K562 (cell line): ENCODE results near the gene ZNF648. TPM values are rescaled to one million over a fixed set of nuclear protein-coding genes. Genes with fewer than 3 reads are reported as not detected.
"Not testable (repeated sequence)": the region's sequence is repeated elsewhere in the genome, so short reads cannot be mapped to it uniquely, and the experiment has no call there.

Experiments
- ATAC-seq: fragments of 200-7000 bp; cut with Tn5 transposase; 3 replicates; pipeline ENCODE4 v1.9.1; 2020; ENCODE audit warnings: moderate library complexity
- BruUV-seq: library from RNA; stranded (reverse); fragments of 400-500 nt; replicated peaks from 2 replicates; lab custom pipeline; 2021; lab: Mats Ljungman, UMichigan
- CTCF ChIA-PET: fragments of 300-600 bp; formaldehyde crosslinking; extraction: SDS; loops from one replicate; lab custom pipeline; 2021; ENCODE audit warnings: low intra/inter-chr PET ratio; lab: Yijun Ruan, JAX
- POLR2A ChIA-PET: fragments of 300-600, 350-650 bp; sonication (Branson Sonifier 250); formaldehyde crosslinking; extraction: SDS; loops from one replicate; lab custom pipeline; 2021; ENCODE audit warnings: antibody characterized with exemption, inconsistent platforms; lab: Yijun Ruan, JAX
- DNase-seq, 4 experiments: peaks; one replicate each; pipeline versions ENCODE4 v3.0.0 to v3.0.0-alpha.2; 2011 to 2018; ENCODE audit warnings: low spot score in 3 of 4, mixed read lengths in 3 of 4; ENCODE audit errors: extremely low read depth in 1 of 4
- FAIRE-seq: peaks from 2 replicates; lab custom pipeline; 2011; peaks lifted over from hg19 to GRCh38; lab: Jason Lieb, UNC
- H2AFZ ChIP-seq: 2 replicates; pipeline ENCODE4 v1.6.0; 2011; ENCODE audit warnings: low read depth, low read length, control low read depth, inconsistent platforms
- H3K27ac ChIP-seq: fragments of 200-600 bp; 3 replicates; pipeline ENCODE4 v1.8.0; 2011; ENCODE audit warnings: low read depth, mild to moderate bottlenecking, control low read depth, inconsistent platforms, low read length, moderate library complexity, mixed read lengths; ENCODE audit errors: extremely low read depth
- H3K27me3 ChIP-seq, 2 experiments: fragments of 300-600 bp in 1 of 2; 2 replicates in 1 of 2; 3 replicates in 1 of 2; pipeline versions ENCODE4 v1.6.0 to v1.8.0; 2011; ENCODE audit warnings: inconsistent platforms in 2 of 2, low read length in 2 of 2, mild to moderate bottlenecking in 1 of 2, mixed read lengths in 1 of 2, moderate library complexity in 1 of 2; ENCODE audit not compliant: control insufficient read depth in 2 of 2, insufficient read depth in 2 of 2
- H3K36me3 ChIP-seq: fragments of 300-600 bp; 3 replicates; pipeline ENCODE4 v1.8.0; 2011; ENCODE audit warnings: mild to moderate bottlenecking, low read length, inconsistent platforms; ENCODE audit not compliant: control insufficient read depth, insufficient read depth
- H3K4me1 ChIP-seq, 2 experiments: fragments of 200-600 bp in 1 of 2; replicated peaks in 1 of 2; 2 replicates in 1 of 2; 3 replicates in 1 of 2; pipeline versions ENCODE4 v1.5.1 to v1.8.0; 2011; ENCODE audit warnings: inconsistent platforms in 2 of 2, low read length in 2 of 2, mild to moderate bottlenecking in 1 of 2, mixed read lengths in 1 of 2, moderate library complexity in 1 of 2; ENCODE audit not compliant: control insufficient read depth in 2 of 2, insufficient read depth in 2 of 2
- H3K4me2 ChIP-seq: 2 replicates; pipeline ENCODE4 v1.6.1; 2011; ENCODE audit warnings: low read length, control low read depth, inconsistent platforms, mixed read lengths; ENCODE audit not compliant: insufficient read depth
- H3K4me3 ChIP-seq: fragments of 200-600 bp; sonication (generic), shearing (Covaris generic); 2 replicates; pipeline ENCODE4 v1.5.1; 2016; ENCODE audit warnings: control low read depth, inconsistent platforms
- H3K79me2 ChIP-seq: fragments of 200-600 bp; 3 replicates; pipeline ENCODE4 v1.8.0; 2011; ENCODE audit warnings: low read length, inconsistent platforms; ENCODE audit not compliant: control insufficient read depth, insufficient read depth
- H3K9ac ChIP-seq, 2 experiments: 2 replicates each; pipeline versions ENCODE4 v1.6.0 to v1.6.1; 2011; ENCODE audit warnings: low read depth in 2 of 2, low read length in 2 of 2, control low read depth in 1 of 2, inconsistent platforms in 1 of 2, mild to moderate bottlenecking in 1 of 2, mixed read lengths in 1 of 2; ENCODE audit not compliant: insufficient read depth in 1 of 2
- H3K9me1 ChIP-seq: one replicate; pipeline ENCODE4 v1.6.0; 2011; ENCODE audit warnings: inconsistent platforms, mild to moderate bottlenecking, low read length, moderate library complexity; ENCODE audit not compliant: control insufficient read depth, insufficient read depth
- H3K9me3 ChIP-seq: replicated peaks from 2 replicates; pipeline ENCODE4 v1.5.1; 2011; ENCODE audit warnings: low read depth, low read length, inconsistent platforms; ENCODE audit not compliant: control insufficient read depth, insufficient read depth
- H4K20me1 ChIP-seq: replicated peaks from 2 replicates; pipeline ENCODE4 v1.6.1; 2011; ENCODE audit warnings: low read length, inconsistent platforms, mixed read lengths; ENCODE audit not compliant: control insufficient read depth, insufficient read depth
- ASH1L ChIP-seq: fragments of 450-650 bp; IDR thresholded peaks from 2 replicates; pipeline ENCODE4 v1.6.1; 2018; ENCODE audit warnings: borderline replicate concordance, mild to moderate bottlenecking, low read depth; ENCODE audit not compliant: partially characterized antibody
- BHLHE40 ChIP-seq: IDR thresholded peaks from 2 replicates; pipeline ENCODE4 v1.6.1; 2011; ENCODE audit warnings: low read length, improper control_type of control experiment
- KHSRP ChIP-seq: fragments of 450-650 bp; IDR thresholded peaks from 2 replicates; pipeline ENCODE4 v1.6.1; 2017
- ZNF146 ChIP-seq: IDR thresholded peaks from one replicate; pipeline ENCODE4 v1.6.1; 2018; ENCODE audit warnings: missing compliant biosample characterization; ENCODE audit not compliant: unreplicated experiment
- ZNF174 ChIP-seq: fragments of 250-450 bp; sonication (Bioruptor Pico); IDR thresholded peaks from 2 replicates; pipeline ENCODE4 v1.4.0; 2020; ENCODE audit warnings: mild to moderate bottlenecking
- WGBS: fragments of 100-300 bp; shearing (Covaris generic); methylation state at CpG from one replicate; pipeline ENCODE4 v1.1.6; 2016; ENCODE audit warnings: low coverage, mixed read lengths; ENCODE audit not compliant: insufficient coverage; ENCODE audit errors: missing lambda C conversion rate; 5-methylcytosine and 5-hydroxymethylcytosine counted together
- in situ Hi-C: fragments of 300-500 bp; cut with MboI; formaldehyde crosslinking; loops from 4 replicates; pipeline ENCODE4 v1.15.0; 2018; ENCODE audit warnings: inconsistent platforms, mixed read lengths
- intact Hi-C: fragments of 100-400 bp; cut with micrococcal nuclease; formaldehyde crosslinking; loops from 2 replicates; pipeline ENCODE4 v1.14.2; 2022
- polyA plus RNA-seq, 8 experiments: library from polyadenylated mRNA; depleted of rRNA in 4 of 8; stranded (reverse) in 5 of 8; unstranded in 3 of 8; fragments of >200 nt; fragmentation: Nextera tagmentation in 2 of 8; fragmentation: Illumina TruSeq in 1 of 8; extraction: Ambion mirVana in 2 of 8; extraction: Trizol in 1 of 8; gene quantifications; 2 replicates each; pipeline versions ENCODE4 v1.2.1 to v1.2.3, GENCODE V29; 2011 to 2014; ENCODE audit warnings: inconsistent platforms in 1 of 8, missing spikeins in 1 of 8
- total RNA-seq, 7 experiments: library from RNA; depleted of rRNA in 6 of 7; stranded (reverse); fragments of >200 nt in 6 of 7; fragmentation: Illumina TruSeq in 2 of 7; extraction: Trizol in 2 of 7; gene quantifications; 2 replicates each; pipeline versions ENCODE4 v1.2.1 to v1.2.3, GENCODE V29; 2011 to 2021; ENCODE audit warnings: low replicate concordance in 1 of 7
- TF ChIP-seq, protein P1 (sequence below): conservative IDR thresholded peaks from 2 replicates; pipeline ENCODE4 v1.6.1; 2011; ENCODE audit warnings: low read depth, mild to moderate bottlenecking, low read length; ENCODE audit not compliant: control insufficient read depth
- TF ChIP-seq, protein P2 (sequence below): fragments of 250-450 bp; sonication (Bioruptor Pico); IDR thresholded peaks from 2 replicates; pipeline ENCODE4 v1.8.0; 2021; ENCODE audit warnings: moderate library complexity, mild to moderate bottlenecking, inconsistent platforms

ZNF648 gene
- total and polyA plus RNA-seq, 9 of the 15 experiments (the other 6 are each of a cell fraction or from before 2014, with no cell fraction given): 0.06 to 0.27 (median 0.18) TPM; not detected in 2

DNA sequence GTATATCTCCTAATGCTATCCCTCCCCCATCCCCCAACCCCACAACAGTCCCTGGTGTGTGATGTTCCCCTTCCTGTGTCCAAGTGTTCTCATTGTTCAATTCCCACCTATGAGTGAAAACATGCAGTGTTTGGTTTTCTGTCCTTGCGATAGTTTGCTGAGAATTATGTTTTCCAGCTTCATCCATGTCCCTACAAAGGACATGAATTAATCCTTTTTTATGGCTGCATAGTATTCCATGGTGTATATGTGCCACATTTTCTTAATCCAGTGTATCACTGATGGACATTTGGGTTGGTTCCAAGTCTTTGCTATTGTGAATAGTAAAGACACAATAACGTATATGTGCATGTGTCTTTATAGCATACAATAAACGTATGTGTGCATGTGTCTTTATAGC, 56.1 kb downstream of the ZNF648 start:
- CTCF ChIA-PET, H3K27me3 ChIP-seq, H3K9ac ChIP-seq, H2AFZ ChIP-seq, H3K79me2 ChIP-seq, H3K4me1 ChIP-seq, H3K4me3 ChIP-seq, H3K27ac ChIP-seq, FAIRE-seq, H4K20me1 ChIP-seq, DNase-seq, H3K36me3 ChIP-seq, H3K9me3 ChIP-seq, intact Hi-C loops, H3K4me2 ChIP-seq, in situ Hi-C loops, ATAC-seq, POLR2A ChIA-PET, BruUV-seq, H3K9me1 ChIP-seq: not testable (repeated sequence)
- peak; percentile 63 for TF ChIP-seq ZNF146 (CRISPR knock-in tag)
- WGBS: 0% methylated on average over 3 of the region's 3 CpGs

DNA sequence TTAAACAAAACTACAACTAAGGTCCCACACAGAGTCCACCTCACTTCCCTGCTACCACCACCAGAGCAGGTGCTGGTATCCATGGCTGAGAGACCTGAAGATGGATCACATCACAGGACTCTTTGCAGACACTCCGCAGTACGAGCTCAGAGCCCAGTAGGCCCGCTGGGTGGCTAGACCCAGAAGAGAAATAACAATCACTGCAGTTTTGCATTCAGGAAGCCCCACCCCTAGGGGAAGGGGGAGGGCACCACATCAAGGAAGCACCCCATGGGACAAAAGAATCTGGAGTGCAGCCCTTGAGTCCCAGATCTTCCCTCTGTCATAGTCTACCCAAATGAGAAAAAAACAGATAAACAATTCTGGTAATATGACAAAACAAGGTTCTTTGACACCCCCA, 56.9 kb downstream of the ZNF648 start:
- ATAC-seq (no peak), DNase-seq (no peak)
- no peaks in the 10 kb centered on the region for H3K9me1 ChIP-seq
- H3K36me3 ChIP-seq: no peaks in the 10 kb centered on the region
- peaks cover 0 to 7% of the 10 kb centered on the region in 2 experiments; a peak in 2 of 5 replicates for H3K27me3 ChIP-seq
- intact Hi-C loops: no loop called here
- H3K4me3 ChIP-seq: no peak overlapping the region
- H3K4me2 ChIP-seq: no peak overlapping the region
- H3K79me2 ChIP-seq: no peaks in the 10 kb centered on the region
- BruUV-seq: no TSS peak
- TF ChIP-seq KHSRP (no peak), ASH1L (no peak), ZNF174 (no peak), BHLHE40 (no peak)
- TF ChIP-seq, protein P1, sequence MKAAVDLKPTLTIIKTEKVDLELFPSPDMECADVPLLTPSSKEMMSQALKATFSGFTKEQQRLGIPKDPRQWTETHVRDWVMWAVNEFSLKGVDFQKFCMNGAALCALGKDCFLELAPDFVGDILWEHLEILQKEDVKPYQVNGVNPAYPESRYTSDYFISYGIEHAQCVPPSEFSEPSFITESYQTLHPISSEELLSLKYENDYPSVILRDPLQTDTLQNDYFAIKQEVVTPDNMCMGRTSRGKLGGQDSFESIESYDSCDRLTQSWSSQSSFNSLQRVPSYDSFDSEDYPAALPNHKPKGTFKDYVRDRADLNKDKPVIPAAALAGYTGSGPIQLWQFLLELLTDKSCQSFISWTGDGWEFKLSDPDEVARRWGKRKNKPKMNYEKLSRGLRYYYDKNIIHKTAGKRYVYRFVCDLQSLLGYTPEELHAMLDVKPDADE: no peak
- TF ChIP-seq, protein P2, sequence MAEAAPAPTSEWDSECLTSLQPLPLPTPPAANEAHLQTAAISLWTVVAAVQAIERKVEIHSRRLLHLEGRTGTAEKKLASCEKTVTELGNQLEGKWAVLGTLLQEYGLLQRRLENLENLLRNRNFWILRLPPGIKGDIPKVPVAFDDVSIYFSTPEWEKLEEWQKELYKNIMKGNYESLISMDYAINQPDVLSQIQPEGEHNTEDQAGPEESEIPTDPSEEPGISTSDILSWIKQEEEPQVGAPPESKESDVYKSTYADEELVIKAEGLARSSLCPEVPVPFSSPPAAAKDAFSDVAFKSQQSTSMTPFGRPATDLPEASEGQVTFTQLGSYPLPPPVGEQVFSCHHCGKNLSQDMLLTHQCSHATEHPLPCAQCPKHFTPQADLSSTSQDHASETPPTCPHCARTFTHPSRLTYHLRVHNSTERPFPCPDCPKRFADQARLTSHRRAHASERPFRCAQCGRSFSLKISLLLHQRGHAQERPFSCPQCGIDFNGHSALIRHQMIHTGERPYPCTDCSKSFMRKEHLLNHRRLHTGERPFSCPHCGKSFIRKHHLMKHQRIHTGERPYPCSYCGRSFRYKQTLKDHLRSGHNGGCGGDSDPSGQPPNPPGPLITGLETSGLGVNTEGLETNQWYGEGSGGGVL (CRISPR knock-in tag): no peak
- TF ChIP-seq, all 486 proteins: peak for 0
- no peak overlapping the region for H3K9ac ChIP-seq
- H3K9me3 ChIP-seq: no peaks in the 10 kb centered on the region
- no peak overlapping the region for H2AFZ ChIP-seq
- 0% methylated on average over 3 of the region's 3 CpGs for WGBS
- no peaks in the 10 kb centered on the region; a peak in 1 of 5 replicates for H3K4me1 ChIP-seq
- no peaks in the 10 kb centered on the region for H4K20me1 ChIP-seq
- FAIRE-seq: no peak
- POLR2A ChIA-PET: interaction anchor here (0.6 to 1.0 kb wide), 4 partner anchors 23 to 570 kb away, joined by 3 to 7 read pairs (median 4); no protein-coding TSS in a partner anchor
- in situ Hi-C loops: no loop called here
- H3K27ac ChIP-seq: no peak overlapping the region
- CTCF ChIA-PET: no interaction called here
